H1 (cell line): ENCODE measurements around the gene ARHGEF16. TPM values are rescaled to one million over a fixed set of nuclear protein-coding genes. Genes with fewer than 3 reads are reported as not detected.

ENCODE experiments used
- CTCF ChIA-PET: fragments of 300-600 bp; sonication (Branson Sonifier 250); formaldehyde crosslinking; loops from one replicate; lab custom pipeline; 2021; ENCODE audit not compliant: partially characterized antibody; lab: Charles Lee
- POLR2A ChIA-PET: fragments of 300-600 bp; sonication (Branson Sonifier 250); formaldehyde crosslinking; loops from one replicate; lab custom pipeline; 2021; ENCODE audit warnings: inconsistent platforms; ENCODE audit not compliant: partially characterized antibody; lab: Charles Lee
- DNase-seq, 2 experiments: peaks; one replicate each; pipeline versions ENCODE4 v3.0.0 to v3.0.0-alpha.2; 2010 to 2022; ENCODE audit warnings: low spot score in 2 of 2, low read depth in 1 of 2, mixed read lengths in 1 of 2
- FAIRE-seq: peaks from 2 replicates; lab custom pipeline; 2011; peaks lifted over from hg19 to GRCh38; lab: Jason Lieb, UNC
- H2AFZ ChIP-seq: 2 replicates; pipeline ENCODE4 v1.8.1; 2012; ENCODE audit warnings: low read length, inconsistent platforms
- H2AK5ac ChIP-seq: 2 replicates; pipeline ENCODE4 v1.6.1; 2013; ENCODE audit warnings: low read depth, low read length
- H2BK120ac ChIP-seq: replicated peaks from 2 replicates; pipeline ENCODE3; 2013; ENCODE audit warnings: low read depth, low read length, inconsistent platforms
- H2BK12ac ChIP-seq: 2 replicates; pipeline ENCODE4 v1.6.1; 2013; ENCODE audit warnings: low read depth, low read length
- H2BK15ac ChIP-seq: 2 replicates; pipeline ENCODE4 v1.6.1; 2013; ENCODE audit warnings: low read length
- H2BK20ac ChIP-seq: 2 replicates; pipeline ENCODE4 v1.6.1; 2013; ENCODE audit warnings: low read length
- H2BK5ac ChIP-seq: 2 replicates; pipeline ENCODE4 v1.6.1; 2013; ENCODE audit warnings: low read depth, low read length
- H3K14ac ChIP-seq: 2 replicates; pipeline ENCODE4 v1.6.1; 2013; ENCODE audit warnings: inconsistent platforms; ENCODE audit not compliant: insufficient read length
- H3K18ac ChIP-seq: 2 replicates; pipeline ENCODE4 v1.6.1; 2013; ENCODE audit warnings: low read length; ENCODE audit errors: extremely low read depth
- H3K23ac ChIP-seq: 2 replicates; pipeline ENCODE4 v1.6.1; 2013; ENCODE audit warnings: inconsistent platforms; ENCODE audit not compliant: insufficient read length
- H3K23me2 ChIP-seq: 2 replicates; pipeline ENCODE4 v1.6.1; 2013; ENCODE audit warnings: low read depth, low read length
- H3K27ac ChIP-seq: 2 replicates; pipeline ENCODE4 v1.6.1; 2011; ENCODE audit warnings: low read depth, low read length, inconsistent platforms
- H3K27me3 ChIP-seq, 4 experiments: replicated peaks in 1 of 4; 1 replicate in 1 of 4; 2 replicates in 3 of 4; pipeline versions ENCODE4 v1.6.1 to v1.8.1; 2011 to 2013; ENCODE audit warnings: low read length in 3 of 4, mild to moderate bottlenecking in 3 of 4, inconsistent platforms in 2 of 4, mixed read lengths in 2 of 4, moderate library complexity in 1 of 4; ENCODE audit not compliant: control insufficient read depth in 3 of 4, insufficient read depth in 3 of 4; ENCODE audit errors: extremely low read depth in 1 of 4
- H3K36me3 ChIP-seq, 4 experiments: 2 replicates each; pipeline versions ENCODE4 v1.6.1 to v1.8.1; 2011 to 2013; ENCODE audit warnings: mild to moderate bottlenecking in 4 of 4, low read length in 3 of 4, moderate library complexity in 2 of 4, control low read depth in 1 of 4, inconsistent platforms in 1 of 4; ENCODE audit not compliant: insufficient read depth in 4 of 4, control insufficient read depth in 2 of 4
- H3K4ac ChIP-seq: replicated peaks from 2 replicates; pipeline ENCODE3; 2013; ENCODE audit warnings: low read length, low read depth, mixed read lengths, inconsistent platforms; ENCODE audit not compliant: insufficient read length
- H3K4me1 ChIP-seq, 4 experiments: replicated peaks in 1 of 4; 1 replicate in 1 of 4; 2 replicates in 3 of 4; pipeline versions ENCODE4 v1.6.1 to v1.8.1; 2011 to 2013; ENCODE audit warnings: low read length in 3 of 4, inconsistent platforms in 2 of 4, mixed read lengths in 1 of 4; ENCODE audit not compliant: insufficient read depth in 4 of 4, control insufficient read depth in 3 of 4
- H3K4me2 ChIP-seq, 2 experiments: 2 replicates each; pipeline versions ENCODE4 v1.6.1 to v1.8.1; 2011 to 2013; ENCODE audit warnings: low read depth in 2 of 2, low read length in 2 of 2, control low read depth in 1 of 2, inconsistent platforms in 1 of 2, mild to moderate bottlenecking in 1 of 2; ENCODE audit not compliant: insufficient read depth in 1 of 2
- H3K4me3 ChIP-seq, 4 experiments: fragments of 200-600, 300-600 bp in 1 of 4; sonication (generic), shearing (Covaris generic), sonication (Bioruptor Twin) in 1 of 4; 2 replicates each; pipeline versions ENCODE4 v1.5.1 to v1.8.1; 2011 to 2016; ENCODE audit warnings: low read length in 4 of 4, low read depth in 3 of 4, control low read depth in 2 of 4, inconsistent platforms in 2 of 4, mild to moderate bottlenecking in 2 of 4, mixed read lengths in 1 of 4, moderate library complexity in 1 of 4; ENCODE audit not compliant: insufficient read depth in 2 of 4; ENCODE audit errors: extremely low read depth in 1 of 4
- H3K56ac ChIP-seq: replicated peaks from 2 replicates; pipeline ENCODE3; 2013; ENCODE audit warnings: low read depth, mild to moderate bottlenecking, mixed read lengths, low read length, inconsistent platforms; ENCODE audit not compliant: insufficient read length
- H3K79me1 ChIP-seq: 2 replicates; pipeline ENCODE4 v1.6.1; 2013; ENCODE audit warnings: low read depth, low read length, control low read depth
- H3K79me2 ChIP-seq, 2 experiments: 2 replicates each; pipeline versions ENCODE4 v1.6.1 to v1.8.1; 2012 to 2013; ENCODE audit warnings: low read length in 2 of 2, mild to moderate bottlenecking in 2 of 2, inconsistent platforms in 1 of 2; ENCODE audit not compliant: insufficient read depth in 2 of 2, control insufficient read depth in 1 of 2
- H3K9ac ChIP-seq, 4 experiments: replicated peaks in 1 of 4; 1 replicate in 1 of 4; 2 replicates in 3 of 4; pipeline versions ENCODE4 v1.6.1 to v1.8.1; 2011 to 2013; ENCODE audit warnings: low read depth in 3 of 4, low read length in 3 of 4, control low read depth in 2 of 4, mild to moderate bottlenecking in 2 of 4, moderate library complexity in 2 of 4, inconsistent platforms in 1 of 4; ENCODE audit errors: extremely low read depth in 1 of 4
- H3K9me3 ChIP-seq, 2 experiments: 2 replicates each; pipeline versions ENCODE4 v1.6.1 to v1.8.1; 2012 to 2013; ENCODE audit warnings: mild to moderate bottlenecking in 2 of 2, moderate library complexity in 2 of 2, control low read depth in 1 of 2, inconsistent platforms in 1 of 2, low read depth in 1 of 2, low read length in 1 of 2, mixed read lengths in 1 of 2; ENCODE audit not compliant: insufficient read depth in 2 of 2
- H4K20me1 ChIP-seq, 2 experiments: replicated peaks in 1 of 2; 2 replicates each; pipeline versions ENCODE3 to v1.8.1; 2011 to 2013; ENCODE audit warnings: inconsistent platforms in 2 of 2, low read length in 2 of 2, mild to moderate bottlenecking in 1 of 2; ENCODE audit not compliant: insufficient read depth in 2 of 2, control insufficient read depth in 1 of 2
- H4K5ac ChIP-seq: 2 replicates; pipeline ENCODE4 v1.6.1; 2013; ENCODE audit warnings: low read length, low read depth, mixed read lengths, inconsistent platforms; ENCODE audit not compliant: insufficient read length
- H4K8ac ChIP-seq: 2 replicates; pipeline ENCODE4 v1.8.0; 2013; ENCODE audit warnings: mild to moderate bottlenecking, moderate library complexity, low read length, inconsistent platforms; ENCODE audit not compliant: insufficient read depth; ENCODE audit errors: extremely low read depth
- H4K91ac ChIP-seq: replicated peaks from 2 replicates; pipeline ENCODE3; 2013; ENCODE audit warnings: low read length, mixed read lengths, inconsistent platforms; ENCODE audit not compliant: insufficient read length
- CBX5 ChIP-seq: fragments of 300-800, 300-1000 bp; sonication (generic); IDR thresholded peaks from 2 replicates; pipeline ENCODE4 v1.7.1; 2016; ENCODE audit warnings: antibody characterized with exemption, low read length, low read depth
- CTBP2 ChIP-seq: IDR thresholded peaks from 2 replicates; pipeline ENCODE4 v1.7.0; 2011; ENCODE audit warnings: borderline replicate concordance, mild to moderate bottlenecking, moderate library complexity, mixed read lengths, low read length; ENCODE audit not compliant: insufficient read depth, insufficient read length
- E2F6 ChIP-seq: IDR thresholded peaks from 2 replicates; pipeline ENCODE4 v1.6.1; 2012; ENCODE audit warnings: inconsistent platforms
- HDAC2 ChIP-seq, 2 experiments: fragments of 300-600 bp in 1 of 2; sonication (generic) in 1 of 2; IDR thresholded peaks; 2 replicates each; pipeline ENCODE4 v1.6.1; 2011 to 2012; ENCODE audit warnings: low read depth in 2 of 2, low read length in 2 of 2, mild to moderate bottlenecking in 2 of 2, moderate library complexity in 2 of 2, borderline replicate concordance in 1 of 2, inconsistent platforms in 1 of 2
- RBBP5 ChIP-seq: IDR thresholded peaks from 2 replicates; pipeline ENCODE4 v1.7.1; 2012; ENCODE audit warnings: low read depth, mild to moderate bottlenecking, inconsistent platforms, low read length, moderate library complexity, borderline replicate concordance
- RFX5 ChIP-seq: IDR thresholded peaks from 2 replicates; pipeline ENCODE4 v1.6.1; 2011; ENCODE audit warnings: low read depth, low read length, improper control_type of control experiment, borderline replicate concordance
- RNF2 ChIP-seq: fragments of 200-900, 300-1000 bp; sonication (generic); IDR thresholded peaks from 2 replicates; pipeline ENCODE4 v1.7.1; 2016; ENCODE audit warnings: borderline replicate concordance, low read depth, mild to moderate bottlenecking, antibody characterized with exemption, low read length; ENCODE audit not compliant: poor library complexity, severe bottlenecking; ENCODE audit errors: missing control alignments
- RXRA ChIP-seq: IDR thresholded peaks from 2 replicates; pipeline ENCODE4 v1.6.1; 2011; ENCODE audit warnings: low read depth, mild to moderate bottlenecking, low read length, moderate library complexity; ENCODE audit not compliant: insufficient read depth
- SIN3A ChIP-seq, 2 experiments: IDR thresholded peaks in 1 of 2; conservative IDR thresholded peaks in 1 of 2; 2 replicates each; pipeline ENCODE4 v1.6.1; 2011 to 2012; ENCODE audit warnings: low read length in 2 of 2, improper control_type of control experiment in 1 of 2, low read depth in 1 of 2, mild to moderate bottlenecking in 1 of 2
- SIRT6 ChIP-seq: IDR thresholded peaks from one replicate; pipeline ENCODE4 v1.7.1; 2012; ENCODE audit warnings: low read length, inconsistent platforms
- SP1 ChIP-seq: IDR thresholded peaks from 2 replicates; pipeline ENCODE4 v1.6.1; 2011; ENCODE audit warnings: low read depth, low read length
- YY1 ChIP-seq: IDR thresholded peaks from 2 replicates; pipeline ENCODE4 v1.6.1; 2011; ENCODE audit warnings: low read depth, mild to moderate bottlenecking, low read length
- WGBS, 2 experiments: shearing (Covaris generic) in 1 of 2; methylation state at CpG; one replicate each; pipeline versions ENCODE4 v1.1.6 to v1.1.7; 2013 to 2015; ENCODE audit warnings: low lambda C conversion rate in 2 of 2, mixed read lengths in 2 of 2, inconsistent platforms in 1 of 2, low coverage in 1 of 2, missing lambda C conversion rate in 1 of 2; ENCODE audit not compliant: insufficient replicate concordance in 2 of 2, insufficient coverage in 1 of 2, insufficient read length in 1 of 2; ENCODE audit errors: extremely low coverage in 1 of 2, missing lambda C conversion rate in 1 of 2; 5-methylcytosine and 5-hydroxymethylcytosine counted together
- polyA plus RNA-seq, 7 experiments: library from polyadenylated mRNA; depleted of rRNA in 3 of 7; stranded (reverse) in 5 of 7; unstranded in 2 of 7; fragments of >200 nt in 5 of 7; fragments of 200-250 nt in 2 of 7; gene quantifications; 1 replicate in 5 of 7; 2 replicates in 1 of 7; 4 replicates in 1 of 7; pipeline versions ENCODE4 v1.2.1 to v1.2.3, GENCODE V29; 2011 to 2013; ENCODE audit warnings: missing spikeins in 2 of 7, mixed read lengths in 2 of 7
- total RNA-seq: library from RNA; stranded (reverse); fragmentation: NEBNext Ultra II Directional; extraction: Animal tissue kit (Norgen Biotek cat#: 25700); gene quantifications from 2 replicates; pipeline ENCODE4 v1.2.1, GENCODE V29; 2021

The ARHGEF16 gene
- total and polyA plus RNA-seq, 2 of the 8 experiments (the other 6 are each of a cell fraction or from before 2014, with no cell fraction given) = 18.3 to 20.7 TPM

- no peak for TF ChIP-seq YY1
- no peak for TF ChIP-seq E2F6
- no peak for TF ChIP-seq RNF2
- TF ChIP-seq CBX5 = no peak
- no peak for TF ChIP-seq HDAC2 (IDR thresholded peaks at IDR 0.05; ENCODE audit: borderline replicate concordance in 1 of 2, low read depth in 2 of 2, low read length in 2 of 2)
- TF ChIP-seq CTBP2 = no peak
- no peak for TF ChIP-seq RBBP5
- no peak for TF ChIP-seq RXRA
- no peak for TF ChIP-seq SIN3A (conservative IDR thresholded peaks at IDR 0.05 in 1 of 2, IDR thresholded peaks at IDR 0.05 in 1 of 2; ENCODE audit: low read depth in 1 of 2, low read length in 2 of 2)
- no peak for TF ChIP-seq SIRT6
- no peak for TF ChIP-seq RFX5
- no peak for TF ChIP-seq SP1
- no peak for DNase-seq
- H4K20me1 ChIP-seq = peaks cover 5 to 37% of the 10 kb centered on the region in 2 experiments
- 94% methylated on average over 11 of the region's 12 CpGs; no CpG with 5 or more reads in 1 of the 2 experiments for WGBS, 2 experiments
- peaks cover 0 to 29% (median 26%) of the 10 kb centered on the region in 4 experiments; a peak in 6 of 7 replicates for H3K27me3 ChIP-seq
- H4K5ac ChIP-seq = no peak overlapping the region
- H2BK20ac ChIP-seq = no peak overlapping the region
- H3K36me3 ChIP-seq = no peaks in the 10 kb centered on the region
- no peak overlapping the region for H3K18ac ChIP-seq
- no peak overlapping the region for H2AFZ ChIP-seq
- H3K4me1 ChIP-seq = peaks cover 0 to 13% (median 8%) of the 10 kb centered on the region in 4 experiments; a peak in 6 of 7 replicates
- no peak overlapping the region for H3K27ac ChIP-seq
- H2BK15ac ChIP-seq = no peak overlapping the region
- no peaks in the 10 kb centered on the region for H3K79me1 ChIP-seq
- H3K9me3 ChIP-seq = no peaks in the 10 kb centered on the region
- no peak overlapping the region for H3K14ac ChIP-seq
- H2BK12ac ChIP-seq = no peak overlapping the region
- H2BK120ac ChIP-seq = no peak overlapping the region
- H4K8ac ChIP-seq = no peak overlapping the region
- ChIA-PET CTCF (interaction anchor here (0.6 to 7.1 kb wide), 8 partner anchors 10 to 878 kb away, joined by 3 to 43 read pairs (median 4); no protein-coding TSS in a partner anchor), POLR2A (no interaction called here)
- H3K56ac ChIP-seq = no peak overlapping the region
- no peaks in the 10 kb centered on the region for H3K79me2 ChIP-seq
- no peak overlapping the region for H3K9ac ChIP-seq
- no peak overlapping the region for H3K23ac ChIP-seq
- no peak overlapping the region for H4K91ac ChIP-seq
- H2AK5ac ChIP-seq = no peak overlapping the region
- FAIRE-seq = no peak
- H3K4ac ChIP-seq = no peak overlapping the region
- peaks cover 9% of the 10 kb centered on the region for H3K23me2 ChIP-seq
- no peak overlapping the region for H2BK5ac ChIP-seq
- no peak overlapping the region for H3K4me3 ChIP-seq
- H3K4me2 ChIP-seq = no peak overlapping the region
Observed at GRCh38 chr1:3527774-3528173, 73.3 kb downstream of the ARHGEF16 start.
